GM23248 (cell line): ENCODE results near the gene PRKCA. TPM values are rescaled to one million over a fixed set of nuclear protein-coding genes. Genes with fewer than 3 reads are reported as not detected.

Experiments used
- DNase-seq: peaks from one replicate; pipeline ENCODE4 v3.0.0-alpha.2; 2015
- H2AFZ ChIP-seq: fragments of 200-600 bp; sonication (generic); 2 replicates; pipeline ENCODE4 v1.6.1; 2016; ENCODE audit warnings: antibody characterized with exemption
- H3F3A ChIP-seq: fragments of 200-600 bp; sonication (generic); 2 replicates; pipeline ENCODE4 v1.6.1; 2016; ENCODE audit warnings: mild to moderate bottlenecking, antibody characterized with exemption, mixed run types; ENCODE audit not compliant: insufficient read depth
- H3K27ac ChIP-seq: fragments of 200-600 bp; sonication (generic); 2 replicates; pipeline ENCODE4 v1.5.1; 2016; ENCODE audit warnings: mild to moderate bottlenecking
- H3K27me3 ChIP-seq: fragments of 200-600 bp; sonication (generic); replicated peaks from 2 replicates; pipeline ENCODE4 v1.6.1; 2016; ENCODE audit warnings: mild to moderate bottlenecking; ENCODE audit not compliant: insufficient read depth
- H3K36me3 ChIP-seq: fragments of 200-600 bp; sonication (generic); 2 replicates; pipeline ENCODE4 v1.6.1; 2016; ENCODE audit warnings: low read depth, mild to moderate bottlenecking
- H3K4me1 ChIP-seq: fragments of 200-600 bp; sonication (generic); 2 replicates; pipeline ENCODE4 v1.6.1; 2016; ENCODE audit warnings: mild to moderate bottlenecking; ENCODE audit not compliant: insufficient read depth
- H3K4me2 ChIP-seq: fragments of 200-600 bp; sonication (generic); one replicate; pipeline ENCODE4 v1.6.1; 2016; ENCODE audit warnings: mild to moderate bottlenecking; ENCODE audit not compliant: unreplicated experiment
- H3K4me3 ChIP-seq: fragments of 200-600 bp; sonication (generic); 2 replicates; pipeline ENCODE4 v1.5.1; 2016; ENCODE audit warnings: mild to moderate bottlenecking
- H3K79me2 ChIP-seq: fragments of 200-600 bp; sonication (generic); 2 replicates; pipeline ENCODE4 v1.6.1; 2016; ENCODE audit warnings: mild to moderate bottlenecking; ENCODE audit not compliant: insufficient read depth
- H3K9ac ChIP-seq: fragments of 200-600 bp; sonication (generic); 2 replicates; pipeline ENCODE4 v1.6.1; 2016; ENCODE audit warnings: mild to moderate bottlenecking
- H3K9me2 ChIP-seq: fragments of 200-600 bp; sonication (generic); 2 replicates; pipeline ENCODE4 v1.6.1; 2016; ENCODE audit warnings: mixed run types, mild to moderate bottlenecking, moderate library complexity; ENCODE audit not compliant: insufficient read depth
- H3K9me3 ChIP-seq: fragments of 200-600 bp; sonication (generic); one replicate; pipeline ENCODE4 v1.6.1; 2017; ENCODE audit warnings: low read depth
- H4K20me1 ChIP-seq: fragments of 200-600 bp; sonication (generic); 2 replicates; pipeline ENCODE4 v1.6.0; 2016; ENCODE audit not compliant: insufficient read depth
- EZH2 ChIP-seq: fragments of 200-600 bp; sonication (generic); IDR thresholded peaks from 2 replicates; pipeline ENCODE4 v1.6.1; 2018; ENCODE audit warnings: antibody characterized with exemption, mild to moderate bottlenecking; ENCODE audit not compliant: insufficient read depth, poor library complexity, severe bottlenecking
- EZH2phosphoT487 ChIP-seq: fragments of 200-600 bp; sonication (generic); IDR thresholded peaks from 2 replicates; pipeline ENCODE4 v1.6.1; 2018; ENCODE audit warnings: antibody characterized with exemption, moderate library complexity, mild to moderate bottlenecking, low read depth; ENCODE audit not compliant: insufficient read depth
- WGBS, 2 experiments: methylation state at CpG; one replicate each; pipeline ENCODE4 v1.1.6; 2015 to 2017; ENCODE audit warnings: low lambda C conversion rate in 2 of 2, low coverage in 1 of 2; ENCODE audit errors: missing lambda C conversion rate in 2 of 2; 5-methylcytosine and 5-hydroxymethylcytosine counted together
- in situ Hi-C: fragments of 300-500 bp; cut with MboI; formaldehyde crosslinking; loops from 2 replicates; pipeline ENCODE4 v1.15.0; 2020
- polyA plus RNA-seq: library from polyadenylated mRNA; unstranded; fragments of >200 nt; fragmentation: Nextera tagmentation; extraction: Ambion mirVana; gene quantifications from 2 replicates; pipeline ENCODE4 v1.2.1, GENCODE V29; 2016
- total RNA-seq: library from RNA; depleted of rRNA; stranded (reverse); fragments of >200 nt; shearing (Covaris generic); gene quantifications from 2 replicates; pipeline ENCODE4 v1.2.3, GENCODE V29; 2014

PRKCA gene
- total and polyA plus RNA-seq, 2 experiments from 2014 or later: 17.3 to 28.5 TPM

GRCh38 chr17:66438101-66438500 lies 135.7 kb downstream of the PRKCA start:
- no peak overlapping the region for H3K4me2 ChIP-seq
- no peaks in the 10 kb centered on the region for H3K9me2 ChIP-seq
- no peaks in the 10 kb centered on the region for H3K36me3 ChIP-seq
- 86 to 93% methylated on average over 7 of the region's 7 CpGs for WGBS, 2 experiments
- H3K9ac ChIP-seq: no peak overlapping the region
- H3K9me3 ChIP-seq: no peaks in the 10 kb centered on the region
- no peaks in the 10 kb centered on the region for H3K27me3 ChIP-seq
- H2AFZ ChIP-seq: no peak overlapping the region
- peaks cover 98% of the 10 kb centered on the region for H3K79me2 ChIP-seq
- H4K20me1 ChIP-seq: no peaks in the 10 kb centered on the region
- H3K4me1 ChIP-seq: peaks cover 11% of the 10 kb centered on the region
- no peak for DNase-seq
- H3K4me3 ChIP-seq: no peak overlapping the region
- in situ Hi-C loops: no loop called here
- TF ChIP-seq EZH2: no peak
- TF ChIP-seq EZH2phosphoT487: no peak
- no peaks in the 10 kb centered on the region for H3F3A ChIP-seq
- H3K27ac ChIP-seq: no peak overlapping the region

- peak; percentile 34 for DNase-seq
- H2AFZ ChIP-seq: no peak overlapping the region; the same call in 1 of the 2 replicates
- H3K4me1 ChIP-seq: peaks cover 6% of the 10 kb centered on the region; the same call in 1 of the 2 replicates
- peaks cover 97% of the 10 kb centered on the region for H3K79me2 ChIP-seq
- H3K9ac ChIP-seq: no peak overlapping the region
- no peak overlapping the region for H3K4me3 ChIP-seq
- no peak for TF ChIP-seq EZH2
- H3K9me2 ChIP-seq: no peaks in the 10 kb centered on the region
- no peaks in the 10 kb centered on the region for H3F3A ChIP-seq
- H3K36me3 ChIP-seq: no peaks in the 10 kb centered on the region
- no peaks in the 10 kb centered on the region for H3K9me3 ChIP-seq
- in situ Hi-C loops: no loop called here
- H3K27ac ChIP-seq: no peak overlapping the region
- 68% methylated on average over 11 of the region's 11 CpGs for WGBS, 2 experiments
- H3K4me2 ChIP-seq: peak overlapping the region; percentile 37
- H4K20me1 ChIP-seq: no peaks in the 10 kb centered on the region; the same call in 1 of the 2 replicates
- H3K27me3 ChIP-seq: no peaks in the 10 kb centered on the region
Measured at GRCh38 chr17:66441101-66441661, 138.8 kb downstream of the PRKCA start.

- 96% methylated on average over 2 of the region's 2 CpGs for WGBS, 2 experiments
- Histone ChIP-seq H3K79me2 (peaks cover 97% of the 10 kb centered on the region), H3K36me3 (no peaks in the 10 kb centered on the region), H3K4me2 (no peak overlapping the region), H3F3A (no peaks in the 10 kb centered on the region), H2AFZ (no peak overlapping the region), H3K4me3 (no peak overlapping the region), H3K4me1 (peaks cover 6% of the 10 kb centered on the region; the same call in 1 of the 2 replicates), H3K9ac (no peak overlapping the region), H3K9me2 (no peaks in the 10 kb centered on the region), H3K27me3 (no peaks in the 10 kb centered on the region), H3K27ac (no peak overlapping the region), H4K20me1 (no peaks in the 10 kb centered on the region; the same call in 1 of the 2 replicates), H3K9me3 (no peaks in the 10 kb centered on the region)
- in situ Hi-C loops: no loop called here
- TF ChIP-seq EZH2phosphoT487 (no peak), EZH2 (no peak)
- no peak for DNase-seq
Measured at GRCh38 chr17:66443166-66443565, 140.8 kb downstream of the PRKCA start.

GRCh38 chr17:66443606-66444005 lies 141.2 kb downstream of the PRKCA start:
- Histone ChIP-seq H3K9ac (no peak overlapping the region), H3K27me3 (no peaks in the 10 kb centered on the region), H2AFZ (no peak overlapping the region), H3K4me3 (no peak overlapping the region), H3F3A (no peaks in the 10 kb centered on the region), H3K9me2 (no peaks in the 10 kb centered on the region), H3K9me3 (no peaks in the 10 kb centered on the region), H3K4me1 (peaks cover 6% of the 10 kb centered on the region; the same call in 1 of the 2 replicates), H4K20me1 (no peaks in the 10 kb centered on the region; the same call in 1 of the 2 replicates), H3K27ac (no peak overlapping the region), H3K4me2 (no peak overlapping the region), H3K79me2 (peaks cover 97% of the 10 kb centered on the region), H3K36me3 (no peaks in the 10 kb centered on the region)
- TF ChIP-seq EZH2: no peak
- no peak for TF ChIP-seq EZH2phosphoT487
- DNase-seq: no peak
- in situ Hi-C loops: no loop called here
- WGBS, 2 experiments: 77% methylated on average over 9 of the region's 9 CpGs
